HG03521 (cell line): Measurements from ENCODE around the gene CMTR2.
"Not testable (repeated sequence)": the region's sequence is repeated elsewhere in the genome, so short reads cannot be mapped to it uniquely, and the experiment has no call there.

Experiments used
- ATAC-seq: cut with Tn5 transposase; IDR thresholded peaks from one replicate; pipeline ENCODE4 v1.9.1; 2021; ENCODE audit warnings: mild to moderate bottlenecking, moderate library complexity; ENCODE audit not compliant: unreplicated experiment

Gene CMTR2, protein sequence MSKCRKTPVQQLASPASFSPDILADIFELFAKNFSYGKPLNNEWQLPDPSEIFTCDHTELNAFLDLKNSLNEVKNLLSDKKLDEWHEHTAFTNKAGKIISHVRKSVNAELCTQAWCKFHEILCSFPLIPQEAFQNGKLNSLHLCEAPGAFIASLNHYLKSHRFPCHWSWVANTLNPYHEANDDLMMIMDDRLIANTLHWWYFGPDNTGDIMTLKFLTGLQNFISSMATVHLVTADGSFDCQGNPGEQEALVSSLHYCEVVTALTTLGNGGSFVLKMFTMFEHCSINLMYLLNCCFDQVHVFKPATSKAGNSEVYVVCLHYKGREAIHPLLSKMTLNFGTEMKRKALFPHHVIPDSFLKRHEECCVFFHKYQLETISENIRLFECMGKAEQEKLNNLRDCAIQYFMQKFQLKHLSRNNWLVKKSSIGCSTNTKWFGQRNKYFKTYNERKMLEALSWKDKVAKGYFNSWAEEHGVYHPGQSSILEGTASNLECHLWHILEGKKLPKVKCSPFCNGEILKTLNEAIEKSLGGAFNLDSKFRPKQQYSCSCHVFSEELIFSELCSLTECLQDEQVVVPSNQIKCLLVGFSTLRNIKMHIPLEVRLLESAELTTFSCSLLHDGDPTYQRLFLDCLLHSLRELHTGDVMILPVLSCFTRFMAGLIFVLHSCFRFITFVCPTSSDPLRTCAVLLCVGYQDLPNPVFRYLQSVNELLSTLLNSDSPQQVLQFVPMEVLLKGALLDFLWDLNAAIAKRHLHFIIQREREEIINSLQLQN

DNA sequence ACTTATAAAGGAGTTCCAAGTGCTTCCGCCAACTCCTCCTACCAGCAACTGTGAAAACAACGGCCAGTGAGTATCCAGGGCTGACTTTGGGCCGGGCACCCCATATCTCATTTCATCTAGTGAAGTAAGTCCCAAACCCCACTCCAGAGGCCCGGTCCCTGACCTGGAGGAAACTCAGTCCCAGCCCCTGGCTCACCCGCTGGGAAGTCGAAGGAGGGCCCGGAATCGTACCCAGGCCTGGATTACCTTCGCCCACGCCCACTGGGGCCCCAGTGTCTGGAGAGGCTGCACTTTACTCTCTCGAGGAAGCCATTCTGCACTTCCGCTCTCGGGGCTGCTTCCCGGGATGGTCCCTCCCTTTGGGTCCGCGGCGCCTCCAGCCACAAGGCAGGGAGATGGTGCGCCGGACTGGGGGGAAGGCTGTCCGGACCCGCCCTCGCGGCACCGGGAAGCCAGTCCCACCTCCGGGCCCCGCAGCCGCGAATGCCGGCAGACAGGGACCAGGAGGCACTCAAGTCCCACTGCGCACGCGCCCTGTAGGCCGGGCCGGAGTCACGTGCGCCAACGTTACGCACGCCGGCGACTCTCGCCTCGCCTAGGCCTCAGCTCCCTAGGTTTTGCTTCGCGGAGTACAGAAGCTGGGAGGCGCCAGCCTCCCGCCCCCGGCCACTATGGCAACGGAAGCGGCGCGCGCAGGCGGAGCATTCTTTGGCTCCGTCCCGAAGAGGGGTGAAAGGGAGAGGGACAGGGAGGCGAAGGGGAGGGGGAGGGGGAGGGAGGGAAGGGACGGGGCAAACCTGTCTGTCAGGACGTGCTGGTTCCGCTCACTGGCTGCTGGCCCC is at the start of gene CMTR2:
CMTR2 (minus strand) TSS at position 513 of the 842 bp plus-strand sequence. CDS start 3,482 bp downstream, outside the sequence.
- ATAC-seq = peak; percentile 97

DNA sequence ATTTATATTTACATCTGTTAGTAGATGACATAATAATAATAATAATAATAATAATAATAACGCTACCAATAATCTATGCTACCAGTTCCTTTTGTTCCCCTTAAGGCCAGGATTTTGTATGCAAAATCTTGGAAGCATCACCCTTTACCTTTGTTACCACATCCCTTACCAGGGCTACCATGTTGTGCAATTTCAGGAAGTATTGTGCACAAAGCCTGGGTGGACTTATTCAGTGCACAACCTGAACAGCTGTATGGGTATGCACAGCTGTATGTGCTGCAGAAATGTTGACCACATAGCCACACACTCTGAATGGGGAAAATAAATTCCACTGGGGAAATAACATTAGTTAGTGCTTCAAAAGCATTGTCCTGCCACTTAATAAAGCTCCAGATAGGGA is 49.4 kb upstream of the CMTR2 start:
- ATAC-seq = no peak

DNA sequence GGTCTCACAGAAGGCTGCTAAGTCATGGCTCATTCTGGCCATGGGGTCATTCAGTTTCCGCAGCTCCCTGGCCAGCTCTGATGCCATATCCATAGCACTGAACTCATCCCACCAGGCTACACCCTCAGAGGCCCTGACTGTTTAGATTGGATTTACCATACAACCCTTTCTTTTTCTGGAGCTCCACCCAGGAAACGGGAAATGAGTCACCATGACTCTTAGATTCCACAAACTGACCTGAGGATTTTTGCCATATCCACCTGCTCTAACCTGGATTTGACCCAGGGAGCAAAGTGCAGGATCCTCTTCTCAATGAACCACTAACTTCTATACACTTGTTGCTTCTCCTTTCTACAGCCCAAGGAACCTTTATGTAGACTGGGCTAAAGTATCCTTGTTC is 49.0 kb upstream of the CMTR2 start:
- ATAC-seq = no peak

DNA sequence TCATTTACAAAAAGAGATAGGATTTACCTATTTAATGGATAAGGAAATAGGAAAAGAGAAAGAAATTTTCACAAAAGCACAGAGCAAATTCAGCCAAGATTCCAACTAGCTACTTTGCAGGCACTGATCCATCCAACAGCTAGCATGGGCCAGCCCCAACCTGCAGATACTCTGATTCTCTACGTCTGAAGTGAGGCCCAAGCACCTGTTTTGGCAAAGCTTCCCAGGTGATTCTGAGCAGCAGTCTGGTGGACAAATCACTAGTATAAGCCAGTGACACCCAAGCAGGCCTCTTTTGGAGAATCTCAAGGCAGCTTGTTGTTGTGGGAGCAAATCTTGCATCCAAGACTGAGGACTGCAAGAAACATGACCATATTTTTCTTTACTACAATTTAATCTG is 48.4 kb upstream of the CMTR2 start:
- no peak for ATAC-seq

DNA sequence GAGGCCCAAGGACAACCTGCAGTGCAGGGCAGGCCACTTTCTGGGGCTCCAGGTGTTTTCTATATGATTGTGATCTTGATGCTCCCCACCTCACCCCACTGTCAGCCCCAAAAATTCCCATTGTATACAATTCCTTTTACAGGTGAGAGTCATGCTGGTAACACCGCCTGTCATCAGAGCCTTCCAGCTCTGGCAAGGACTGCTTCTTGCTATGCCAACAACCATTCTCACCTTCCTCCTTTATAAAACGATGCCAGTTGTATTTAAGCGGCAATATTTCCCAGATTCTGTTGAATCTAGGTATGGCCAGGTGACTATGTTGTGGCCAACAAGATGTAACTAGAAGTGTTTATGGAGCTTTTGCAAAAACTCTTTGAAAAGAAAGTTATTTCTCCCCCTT is 38.9 kb upstream of the CMTR2 start:
- no peak for ATAC-seq

DNA sequence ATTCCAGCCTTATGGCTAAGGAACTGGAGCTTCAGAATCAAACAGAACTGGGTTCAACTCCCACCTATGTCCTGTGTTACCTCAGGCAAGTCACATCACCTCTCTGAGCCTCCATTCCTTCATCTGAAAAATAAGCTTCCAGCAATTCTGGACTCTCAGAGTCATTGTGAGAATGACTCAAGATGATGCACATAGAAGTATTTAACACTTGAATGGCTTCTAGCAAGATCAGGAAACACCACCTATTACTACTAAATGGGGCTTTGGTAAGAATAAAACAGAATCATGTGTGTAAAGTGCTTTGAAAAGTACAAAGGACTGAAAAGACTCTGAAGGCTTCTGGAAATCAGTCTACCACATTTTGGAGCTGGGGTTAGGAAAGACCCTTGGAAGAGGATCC is 38.5 kb upstream of the CMTR2 start:
- no peak for ATAC-seq

DNA sequence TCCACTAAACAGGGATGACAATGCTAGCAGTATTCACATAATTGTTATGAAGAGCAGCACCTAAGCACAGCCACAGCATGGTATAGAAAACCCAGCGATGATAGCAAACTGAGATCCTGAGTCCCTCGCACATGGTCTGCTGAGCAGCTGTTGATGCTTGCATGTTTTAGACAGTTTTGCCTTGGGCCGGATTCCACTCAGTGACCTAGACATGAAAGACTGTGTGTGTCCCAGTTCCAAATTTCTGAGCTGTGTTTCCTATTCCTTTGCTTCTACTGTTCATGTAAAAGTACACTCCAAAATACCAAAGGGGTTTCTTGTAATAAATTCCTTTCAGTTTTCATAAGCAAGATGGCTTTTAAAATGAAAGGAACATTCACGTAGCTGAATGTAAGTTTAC is 30.8 kb upstream of the CMTR2 start:
- no peak for ATAC-seq

DNA sequence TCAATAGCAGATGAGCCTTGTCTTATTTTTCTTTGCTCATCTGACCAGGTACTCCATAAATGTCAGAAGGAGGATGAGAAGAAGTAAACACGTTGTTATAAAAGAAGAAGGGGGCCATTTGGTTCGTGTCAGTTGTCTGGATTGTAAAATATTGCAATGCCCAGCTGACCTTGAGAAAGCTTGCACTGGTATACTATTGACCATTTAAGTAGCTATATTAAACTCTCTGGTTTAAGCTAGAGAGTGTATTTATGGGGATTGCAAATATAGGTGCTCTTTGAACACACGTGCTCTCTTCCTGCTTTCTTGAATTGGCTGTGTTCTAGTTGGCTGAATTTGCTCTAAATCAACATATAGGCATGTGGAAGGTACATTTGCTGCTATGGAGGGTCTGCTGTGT is 26.1 kb upstream of the CMTR2 start:
- ATAC-seq = no peak

DNA sequence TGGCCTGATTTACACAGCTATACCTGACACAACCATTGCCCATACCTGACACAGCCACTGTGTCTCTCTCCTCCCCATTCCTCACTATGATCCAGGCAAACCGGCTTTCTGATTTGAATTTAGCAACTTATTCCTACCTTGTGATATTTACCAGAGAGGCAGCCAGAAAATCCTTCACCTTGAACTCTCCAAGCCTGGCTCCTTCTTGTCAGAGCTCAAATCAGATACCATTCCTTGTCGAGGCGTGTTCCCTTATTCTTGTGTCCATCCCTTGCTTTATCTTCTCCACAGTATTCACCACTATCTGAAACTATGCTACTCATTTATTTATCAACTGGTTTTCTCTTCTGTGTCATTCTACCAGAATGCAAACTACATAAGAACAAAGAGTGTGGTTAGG is 24.4 kb upstream of the CMTR2 start:
- not testable (repeated sequence) for ATAC-seq

DNA sequence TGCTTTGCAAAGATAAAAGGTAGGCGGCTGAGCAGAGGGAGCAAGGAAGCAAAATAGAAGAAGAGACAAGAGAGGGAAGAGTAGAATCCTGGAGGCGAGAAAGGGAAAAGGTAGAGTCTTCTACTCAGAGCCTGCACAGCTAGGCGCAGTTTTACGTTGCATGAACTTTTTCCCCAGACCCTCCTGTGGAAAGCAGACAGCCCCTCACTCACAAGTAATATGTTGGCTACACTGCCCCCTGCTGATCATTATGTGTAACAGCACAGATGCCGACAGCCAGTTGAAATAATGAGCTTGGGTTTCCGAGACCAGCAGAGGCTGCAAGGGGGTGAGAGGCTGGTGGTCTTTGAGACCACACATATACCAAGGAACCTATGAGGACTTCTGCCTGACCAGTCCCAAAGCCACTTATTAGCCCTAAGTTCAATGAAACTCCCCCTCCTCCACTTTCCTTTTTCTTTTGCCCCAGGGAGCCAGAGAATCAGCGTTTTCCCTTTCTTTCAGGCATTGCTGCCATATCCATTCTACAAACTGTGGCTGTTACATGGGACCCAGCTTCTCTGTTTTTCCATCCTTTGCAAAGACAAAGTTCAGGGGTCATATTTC is 22.5 kb upstream of the CMTR2 start:
- ATAC-seq = no peak

DNA sequence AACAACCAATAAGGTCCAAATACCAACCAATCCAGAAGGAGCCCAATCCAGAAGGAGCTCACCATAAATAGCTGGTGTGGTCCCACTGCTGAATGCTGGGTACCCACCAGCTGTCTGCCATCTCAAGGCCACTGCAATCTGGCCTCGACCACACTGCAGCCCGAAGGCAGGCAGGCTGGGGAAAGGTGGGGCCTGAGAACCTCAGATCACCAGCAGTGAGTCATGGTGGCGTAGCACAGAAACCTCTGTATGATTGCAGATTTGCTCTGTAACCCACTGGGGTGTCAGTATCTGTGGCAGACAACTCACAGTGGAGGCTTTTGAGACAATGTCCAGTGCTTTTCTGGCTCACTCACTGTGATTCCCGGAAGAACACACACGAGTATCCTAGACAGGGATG is 14.7 kb upstream of the CMTR2 start:
- no peak for ATAC-seq

DNA sequence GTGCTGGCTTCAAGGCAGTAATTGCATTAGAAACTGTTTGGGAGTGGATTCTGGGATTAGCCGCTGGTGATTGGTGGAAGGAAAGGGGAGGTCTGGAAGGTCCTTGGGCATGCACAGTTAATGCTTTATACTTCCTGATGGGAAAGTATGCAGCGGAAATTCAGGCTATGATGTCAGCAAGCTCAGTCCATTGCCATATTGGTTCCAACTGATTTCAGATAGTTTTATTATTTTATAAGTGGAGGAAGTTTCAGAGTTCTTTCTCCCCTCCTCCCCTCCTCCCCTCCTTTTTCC is 8.1 kb upstream of the CMTR2 start:
- no peak for ATAC-seq

DNA sequence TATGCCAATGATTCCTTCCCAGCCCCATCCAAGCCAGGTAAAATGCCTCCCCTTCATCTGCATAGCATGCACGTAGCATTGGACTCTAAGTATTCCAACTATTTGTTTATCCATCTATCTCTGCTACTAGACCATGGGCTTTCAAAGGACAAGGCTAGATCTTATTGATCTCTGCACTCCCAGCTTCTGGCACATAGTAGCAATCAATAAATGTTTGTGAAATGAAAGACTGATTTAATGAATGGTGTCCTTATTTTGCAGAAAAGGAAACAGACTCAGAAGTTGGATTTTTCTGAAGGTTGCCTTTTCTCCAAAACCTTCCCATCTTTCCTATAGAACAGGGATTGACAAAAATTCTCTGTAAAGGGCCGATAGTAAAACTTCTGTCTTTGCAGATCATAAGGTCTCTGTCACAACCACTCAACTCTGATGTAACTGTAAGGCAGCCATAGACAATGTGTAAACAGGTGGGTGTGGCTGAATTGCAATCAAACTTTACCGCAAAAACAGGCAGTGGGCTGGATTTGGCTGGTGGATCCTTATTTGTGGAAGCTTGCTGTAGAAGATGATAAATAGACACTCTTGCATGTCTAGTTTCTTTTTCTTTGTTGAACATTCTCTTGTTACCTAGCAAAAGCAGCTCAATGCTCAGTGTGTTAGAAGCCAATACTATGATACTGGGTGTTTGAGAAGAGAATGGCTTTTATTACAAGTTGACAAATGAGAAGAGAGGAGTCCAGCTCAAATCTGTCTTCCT is 7.6 kb upstream of the CMTR2 start:
- ATAC-seq = no peak

DNA sequence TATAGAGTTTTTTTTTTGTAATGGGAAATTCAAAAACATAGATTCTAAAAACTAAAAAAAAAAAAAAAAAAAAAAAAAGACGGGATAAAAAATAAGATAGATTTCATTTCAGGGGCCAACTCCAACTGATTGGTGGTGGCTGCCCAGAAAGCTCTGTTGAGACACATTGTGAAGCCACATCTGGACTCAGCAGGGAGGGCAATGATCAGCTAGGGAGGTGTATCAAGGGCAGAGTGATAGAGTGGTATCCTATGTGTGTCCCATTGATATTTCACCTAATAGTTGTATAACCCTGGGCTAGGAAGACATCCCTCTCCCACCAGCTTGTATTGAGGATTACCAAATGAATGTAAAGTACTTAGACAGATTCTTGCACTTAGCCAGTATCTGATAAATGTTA is 6.7 kb upstream of the CMTR2 start:
- ATAC-seq = no peak

DNA sequence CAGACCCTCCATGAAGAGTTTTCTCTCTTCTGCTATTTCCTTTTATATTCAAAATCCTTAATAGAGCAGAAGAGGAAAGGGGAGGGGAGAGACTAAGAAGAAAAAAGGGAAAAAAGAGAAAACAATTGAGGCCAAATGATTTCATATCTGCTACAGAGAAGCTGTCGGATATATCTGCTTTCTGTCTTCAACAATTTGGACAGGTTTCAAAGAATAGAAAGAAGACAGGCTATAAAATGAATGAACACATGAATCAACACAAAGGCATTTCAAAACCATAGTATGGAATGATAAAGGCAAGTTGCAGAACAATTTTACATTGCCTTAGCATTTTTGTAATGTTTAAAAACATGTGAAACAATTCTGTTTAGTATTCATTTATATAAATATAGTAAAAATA is 4.7 kb upstream of the CMTR2 start:
- no peak for ATAC-seq

DNA sequence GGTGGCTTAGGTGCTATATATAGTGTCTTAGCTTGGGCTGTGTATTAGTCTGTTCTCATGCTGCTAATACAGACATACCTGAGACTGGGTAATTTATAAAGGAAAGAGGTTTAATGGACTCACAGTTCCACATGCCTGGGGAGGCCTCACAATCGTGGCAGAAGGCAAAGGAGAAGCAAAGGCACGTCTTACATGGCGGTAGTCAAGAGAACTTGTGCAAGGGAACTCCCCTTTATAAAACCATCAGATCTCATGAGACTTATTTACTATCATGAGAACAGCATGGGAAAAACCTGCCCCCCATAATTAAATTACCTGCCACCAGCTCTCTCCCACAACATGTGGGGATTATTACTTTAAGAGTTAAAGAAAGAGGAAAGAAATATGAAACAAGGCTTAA is 2.9 kb upstream of the CMTR2 start:
- not testable (repeated sequence) for ATAC-seq

DNA sequence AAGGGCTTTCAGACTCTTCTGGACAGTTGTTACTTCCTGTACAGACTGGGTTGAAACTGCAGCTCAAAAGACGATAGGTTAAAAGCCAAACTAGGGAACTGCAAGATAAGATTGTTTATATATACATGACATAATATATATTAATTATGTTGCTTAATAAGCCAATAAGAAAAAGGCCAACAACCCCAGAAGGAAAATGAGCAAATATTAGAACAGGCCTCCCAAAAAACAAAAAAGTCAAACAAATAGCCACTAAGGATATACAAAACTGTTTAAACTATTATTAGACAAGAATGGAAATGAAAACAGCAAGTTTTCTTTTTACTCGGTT is 495 bp upstream of the CMTR2 start:
- no peak for ATAC-seq

DNA sequence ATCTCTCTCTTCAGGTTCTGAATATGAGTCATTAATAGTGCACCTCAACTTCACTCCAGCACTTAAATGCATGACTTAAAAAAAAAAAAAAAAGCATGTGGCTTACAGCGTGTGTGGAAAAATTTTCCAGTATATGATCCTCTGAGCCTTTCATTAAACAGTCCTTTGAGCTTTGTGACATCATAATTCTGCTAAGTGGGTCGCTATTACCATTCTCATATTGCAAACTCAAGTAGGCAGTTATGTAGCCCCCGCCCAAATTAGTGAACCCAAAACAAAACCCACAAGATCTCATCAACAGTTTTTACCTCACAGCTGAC is 672 bp downstream of the CMTR2 start:
- ATAC-seq = no peak

DNA sequence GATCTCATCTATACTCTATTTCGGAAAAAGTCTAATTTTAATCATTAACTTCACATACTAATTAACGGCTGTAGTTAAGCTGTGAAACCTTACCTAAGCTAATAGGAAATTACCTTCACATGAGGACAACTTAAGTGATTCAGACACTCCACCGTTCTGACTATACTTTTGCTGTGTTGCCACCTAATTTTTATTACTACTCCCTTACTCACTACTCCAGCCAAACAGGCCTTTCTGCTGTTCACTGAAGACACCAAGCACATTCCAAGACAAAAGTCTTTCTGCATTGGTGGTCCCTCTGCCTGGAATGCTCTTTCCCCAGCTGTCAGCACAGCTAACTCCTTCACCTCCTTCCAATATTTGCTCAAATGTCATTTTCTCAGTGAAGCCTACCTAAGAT is 1.3 kb downstream of the CMTR2 start:
- no peak for ATAC-seq

DNA sequence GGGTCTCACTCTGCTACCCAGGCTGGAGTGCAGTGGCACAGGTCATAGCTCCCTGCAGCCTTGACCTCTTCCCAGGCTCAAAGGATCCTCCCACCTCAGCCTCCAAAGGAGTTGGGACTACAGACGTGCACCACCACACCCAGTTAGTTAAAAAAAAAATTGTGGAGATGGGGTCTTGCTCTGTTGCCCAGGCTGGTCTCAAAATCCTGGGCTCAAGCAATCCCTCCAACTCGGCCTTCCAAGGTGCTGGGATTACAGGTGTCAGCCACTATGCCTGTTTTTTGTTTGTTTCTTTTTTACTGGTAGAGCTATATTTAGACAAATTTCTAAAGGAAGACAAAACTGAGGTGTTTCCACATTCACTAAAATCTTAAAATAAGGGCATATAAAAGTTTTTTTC is 1.7 kb downstream of the CMTR2 start:
- no peak for ATAC-seq

DNA sequence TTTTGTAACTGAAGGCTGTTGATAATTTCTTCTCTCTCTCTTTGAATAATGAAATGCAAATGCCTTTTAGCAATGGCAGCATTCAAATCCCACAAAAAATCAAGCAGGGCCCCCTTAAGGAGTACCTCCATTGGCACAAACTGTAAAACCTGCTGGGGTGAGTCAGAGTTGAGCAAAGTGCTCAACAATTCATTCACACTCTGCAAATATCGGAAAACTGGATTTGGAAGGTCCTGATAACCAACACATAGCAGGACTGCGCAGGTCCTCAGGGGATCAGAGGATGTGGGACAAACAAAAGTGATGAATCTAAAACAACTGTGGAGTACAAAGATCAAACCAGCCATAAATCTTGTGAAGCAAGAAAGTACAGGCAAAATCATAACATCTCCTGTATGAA is 5.6 kb downstream of the CMTR2 start:
- no peak for ATAC-seq
